GM19193 (cell line): ENCODE results near the gene SGCG.

Source experiments
- POLR2A ChIP-seq: IDR thresholded peaks from 4 replicates; pipeline ENCODE4 v1.6.1; 2011; ENCODE audit not compliant: insufficient read depth, insufficient read length; ENCODE audit errors: extremely low read depth

SGCG gene

GRCh38 chr13:23180711-23181110 lies at the start of gene SGCG:
SGCG (plus strand) TSS chr13:23180979; CDS start chr13:23203695, 22,716 bp downstream.
- TF ChIP-seq POLR2A: no peak

DNA sequence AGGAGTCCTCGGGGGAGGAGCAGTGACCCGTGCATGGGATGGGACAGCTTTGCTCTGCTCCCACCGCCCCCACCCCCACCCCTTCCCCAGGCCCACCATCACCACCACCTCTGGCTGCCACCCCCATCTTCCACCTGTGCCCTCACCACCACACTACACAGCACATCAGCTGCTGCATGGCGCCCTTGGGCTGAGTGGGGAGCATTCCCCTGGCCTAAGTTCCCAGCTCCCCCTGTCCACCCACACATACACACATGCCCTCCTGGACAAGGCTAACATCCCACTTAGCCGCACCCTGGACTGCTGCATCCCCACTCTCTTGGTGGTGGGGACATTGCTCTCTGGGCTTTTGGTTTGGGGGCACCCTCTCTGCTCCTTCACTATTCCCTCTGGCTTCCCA lies 46.2 kb upstream of the SGCG start:
- TF ChIP-seq POLR2A: no peak

GRCh38 chr13:23140492-23140891 lies 40.3 kb upstream of the SGCG start:
- no peak for TF ChIP-seq POLR2A

GRCh38 chr13:23141964-23142363 lies 38.8 kb upstream of the SGCG start:
- TF ChIP-seq POLR2A: no peak

DNA sequence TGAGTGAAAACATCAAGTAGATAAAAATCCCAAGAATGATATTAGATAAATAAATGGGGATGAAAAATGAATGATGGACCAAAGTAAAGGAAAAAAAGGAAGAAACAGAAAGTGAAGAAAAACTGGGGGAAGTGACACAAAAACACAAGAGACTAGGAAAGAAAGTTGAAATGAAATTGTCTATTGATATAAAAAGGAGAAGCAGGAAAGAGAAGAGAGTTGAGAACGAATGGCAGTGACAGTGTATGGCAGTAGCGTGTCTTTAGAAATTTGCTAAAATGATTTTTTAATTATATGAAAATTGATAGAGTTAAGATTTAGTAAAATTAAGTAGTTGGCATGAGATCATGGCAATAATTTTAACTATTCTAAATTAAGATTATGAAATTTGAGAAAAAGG lies 36.3 kb upstream of the SGCG start:
- TF ChIP-seq POLR2A: no peak

GRCh38 chr13:23146006-23146405 lies 34.8 kb upstream of the SGCG start:
- no peak for TF ChIP-seq POLR2A

DNA sequence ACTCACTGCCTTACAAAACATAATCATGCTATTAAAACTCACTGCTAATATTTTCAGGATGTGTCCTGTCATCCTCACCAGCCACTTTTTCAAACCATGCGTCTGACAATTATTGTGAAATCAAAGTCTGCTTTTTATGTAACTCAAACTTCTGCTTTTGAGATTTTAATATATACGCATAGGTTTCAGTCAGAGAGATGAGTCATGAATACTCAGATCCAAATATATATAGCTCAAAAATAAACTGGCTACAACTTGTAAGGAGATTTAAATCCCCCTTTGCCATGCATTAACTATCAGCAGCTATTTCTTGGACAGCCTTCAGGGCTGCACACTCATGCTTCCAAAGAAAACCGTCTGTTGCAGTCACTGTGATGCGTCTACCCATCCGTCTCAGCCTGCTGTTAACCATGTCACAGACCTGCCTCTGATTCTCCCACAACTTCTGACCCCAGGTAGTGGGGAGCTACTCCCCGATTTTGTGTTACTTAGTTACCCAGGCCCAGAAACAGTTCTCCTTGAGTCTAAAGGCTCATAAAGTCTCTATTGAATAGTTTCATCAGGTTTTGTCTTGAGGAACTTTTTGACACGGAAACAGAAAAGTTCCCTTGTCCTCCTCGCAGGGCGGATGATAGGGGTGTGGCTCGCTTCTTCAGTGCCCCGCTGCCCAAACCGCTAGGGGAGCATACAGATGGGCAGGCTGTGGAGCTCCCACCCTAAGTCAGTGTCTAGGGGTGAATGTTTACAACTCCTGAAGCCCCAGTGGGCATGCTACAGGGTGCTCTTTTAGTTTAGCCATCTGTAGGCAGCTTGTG lies 33.8 kb upstream of the SGCG start:
- TF ChIP-seq POLR2A: no peak

DNA sequence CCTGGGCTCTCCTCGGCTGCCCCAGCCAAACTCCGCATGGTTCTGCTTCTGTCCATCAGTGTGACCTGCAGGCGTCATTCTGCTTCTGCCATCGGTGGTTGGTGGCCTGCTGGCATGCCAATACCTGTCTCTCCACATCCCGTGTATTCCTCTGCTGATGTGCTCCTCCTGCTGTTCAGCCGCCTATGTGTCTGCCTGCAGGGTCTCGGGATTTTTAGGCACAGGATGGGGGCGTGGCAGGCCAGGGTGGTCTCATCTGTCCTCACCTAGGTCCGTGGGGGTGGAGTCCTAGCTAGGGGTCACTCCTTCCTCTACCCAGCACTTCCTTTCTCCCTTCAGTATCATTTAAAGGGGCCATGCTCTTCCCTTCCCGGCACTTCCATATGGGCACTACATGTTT lies 33.0 kb upstream of the SGCG start:
- no peak for TF ChIP-seq POLR2A

- no peak for TF ChIP-seq POLR2A
Measured at GRCh38 chr13:23157781-23158180, 23.0 kb upstream of the SGCG start.

DNA sequence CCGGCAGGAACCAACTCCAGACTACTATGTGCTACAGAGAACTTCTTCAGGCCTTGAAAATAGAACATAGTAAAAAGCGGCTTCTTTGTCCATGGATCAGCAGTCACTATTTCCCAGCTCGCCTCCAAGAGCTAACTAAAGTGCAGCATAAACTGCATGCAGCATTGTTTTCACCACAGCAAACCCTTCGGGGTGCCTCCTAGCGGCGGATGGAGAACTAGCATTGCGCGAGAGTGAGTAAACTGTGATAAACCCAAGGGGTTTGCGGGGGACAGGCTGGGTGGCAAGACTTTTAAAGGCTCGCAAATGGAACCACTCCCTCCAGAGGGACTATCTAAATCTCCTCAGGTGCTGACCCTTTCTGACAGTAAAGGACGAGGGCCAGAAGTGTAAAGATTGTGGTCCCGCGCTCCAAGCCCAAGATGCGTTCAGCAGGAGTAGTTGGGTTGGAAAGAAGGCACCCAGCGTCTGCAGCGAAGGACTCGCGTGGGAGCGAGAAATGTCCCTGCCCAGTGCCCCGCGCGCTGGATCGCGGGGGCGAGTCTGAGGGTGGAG lies 21.5 kb upstream of the SGCG start:
- TF ChIP-seq POLR2A: no peak

DNA sequence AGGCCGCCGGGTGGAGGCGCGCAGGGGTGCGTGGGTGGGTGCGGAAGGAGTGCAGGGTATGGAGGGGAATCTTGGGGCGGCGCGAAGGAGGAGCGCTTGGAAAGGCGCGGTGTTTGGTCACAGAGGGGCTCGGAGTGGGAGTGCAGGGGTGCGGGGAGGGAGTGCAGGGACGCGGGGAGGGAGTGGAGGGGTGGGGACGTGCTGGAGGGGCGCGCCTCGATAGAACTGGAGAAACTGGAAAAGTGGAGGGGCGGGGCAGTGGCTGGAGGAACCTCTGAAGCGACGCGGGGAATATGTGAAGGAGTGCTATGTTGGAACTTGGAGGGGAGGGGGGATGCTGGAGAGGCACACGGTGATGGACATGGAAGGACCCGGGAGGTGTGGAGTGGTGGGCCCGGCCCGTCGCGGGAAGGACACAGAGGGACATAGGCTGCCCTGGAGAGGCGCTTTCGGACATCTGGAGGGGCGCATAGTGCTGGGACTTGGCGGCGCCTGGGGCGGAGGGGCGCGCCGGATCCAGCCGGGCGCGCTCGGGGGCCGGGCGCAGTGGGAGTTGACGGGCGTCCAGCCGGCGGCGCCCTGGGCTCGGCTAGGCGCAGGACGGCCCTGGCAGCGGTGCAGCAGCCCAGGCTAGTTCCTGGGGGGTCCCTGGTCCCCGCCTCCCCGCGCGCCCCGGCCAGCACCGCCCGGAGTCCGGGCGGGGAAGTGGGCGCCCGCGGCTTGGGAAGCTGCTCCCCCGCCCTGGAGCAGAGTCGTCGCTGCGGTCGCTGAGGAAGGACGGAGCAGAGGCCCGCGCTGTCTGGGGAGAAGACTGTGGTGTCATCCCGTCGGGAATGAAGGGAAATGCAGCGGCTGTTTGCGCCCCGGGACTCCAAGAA lies 20.8 kb upstream of the SGCG start:
- TF ChIP-seq POLR2A: no peak

GRCh38 chr13:23160638-23161480 lies 19.9 kb upstream of the SGCG start:
- no peak for TF ChIP-seq POLR2A

- no peak for TF ChIP-seq POLR2A
Measured at GRCh38 chr13:23161481-23161825, 19.3 kb upstream of the SGCG start.

GRCh38 chr13:23175920-23176319 lies 4.9 kb upstream of the SGCG start:
- no peak for TF ChIP-seq POLR2A

- no peak for TF ChIP-seq POLR2A
Measured at GRCh38 chr13:23182142-23182541, 1.4 kb downstream of the SGCG start.
